ENCODE measurements around the gene BLOC1S2.
A peak's percentile ranks its signal among the peaks of the same experiment; 100 is the strongest.
"Not testable (repeated sequence)": the region's sequence is repeated elsewhere in the genome, so short reads cannot be mapped to it uniquely, and the experiment has no call there.

Gene BLOC1S2

GRCh38 chr10:100286051-100287033 lies at the start of gene BLOC1S2:
TSS of gene BLOC1S2 (minus strand) at chr10:100286680. CDS start at chr10:100286659, 21 bp downstream.
- peak; percentile 59 to 95 (median 89) for DNase-seq
- intact Hi-C loops (cut with DNase I): loop anchor here (5.0 to 10.0 kb wide), 2 partner anchors 56 to 248 kb away; partner anchors contain the start of gene HIF1AN

- no peak for DNase-seq
- intact Hi-C loops (cut with DNase I): no loop called here
Observed at GRCh38 chr10:100334762-100335161, 48.3 kb upstream of the BLOC1S2 start.

DNA sequence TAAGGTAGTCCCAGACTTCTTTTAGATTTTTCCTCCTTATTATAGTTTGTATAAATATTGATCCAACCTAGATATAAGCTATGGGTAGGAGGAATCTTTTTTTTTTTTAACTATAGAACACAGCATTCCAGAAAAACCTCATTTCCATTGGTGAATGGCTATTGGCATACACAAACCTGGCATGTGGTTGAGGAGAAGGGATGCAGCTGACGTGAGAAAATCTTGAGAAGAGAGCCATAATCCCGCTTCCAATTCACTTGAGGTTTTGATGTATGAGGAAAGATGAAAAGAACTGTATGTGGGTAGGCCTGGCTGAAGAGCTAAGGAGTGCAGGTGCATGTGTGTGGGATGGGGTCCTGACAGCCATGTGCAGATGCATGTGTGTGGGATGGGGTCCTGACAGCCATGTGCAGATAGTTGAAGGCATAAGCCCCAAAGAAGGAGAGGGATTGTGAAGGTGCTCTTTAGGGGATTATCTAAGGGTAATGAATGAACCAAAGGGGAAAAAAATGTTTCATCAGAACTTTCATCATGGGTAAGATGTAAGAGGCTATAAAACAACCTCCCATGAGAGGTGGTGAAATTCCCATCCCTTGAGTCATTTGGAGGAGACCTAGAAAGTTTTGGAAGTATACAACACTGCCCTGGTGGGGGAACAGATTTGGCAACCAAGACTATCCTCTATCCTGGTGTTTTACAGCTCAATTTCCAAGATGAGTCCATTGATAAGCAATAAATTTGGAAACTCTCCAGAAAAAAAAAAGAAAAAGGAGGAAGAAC lies 47.4 kb upstream of the BLOC1S2 start:
- no peak for DNase-seq
- intact Hi-C loops (cut with DNase I): no loop called here

DNA sequence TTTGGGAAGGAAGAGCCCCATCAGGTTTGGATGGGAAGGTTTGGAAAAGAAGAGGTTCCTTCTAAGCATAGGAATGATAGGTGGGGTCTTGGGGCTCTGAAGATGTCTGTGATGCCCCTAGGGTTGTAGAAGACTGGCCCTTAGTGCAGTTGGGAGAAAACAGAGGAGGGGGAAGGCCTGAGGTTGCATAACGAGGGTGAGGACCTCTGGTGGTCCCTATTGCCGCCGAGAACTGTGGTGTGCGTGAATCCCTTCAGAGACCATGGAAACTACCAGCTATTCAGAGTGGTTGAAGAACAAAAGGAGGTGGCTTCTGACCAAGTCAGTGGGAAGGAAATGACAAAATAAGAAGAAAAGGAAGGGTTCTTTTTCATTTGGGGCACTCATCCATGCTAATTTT lies 46.6 kb upstream of the BLOC1S2 start:
- no peak for DNase-seq
- intact Hi-C loops (cut with DNase I): no loop called here

GRCh38 chr10:100330079-100330478 lies 43.6 kb upstream of the BLOC1S2 start, which contains the start of gene PKD2L1:
TSS of gene PKD2L1 (minus strand) at chr10:100330228. CDS start at chr10:100330103, 125 bp downstream.
- DNase-seq: no peak
- intact Hi-C loops (cut with DNase I): no loop called here

- DNase-seq: no peak
- intact Hi-C loops (cut with DNase I): no loop called here
Observed at GRCh38 chr10:100328198-100328597, 41.7 kb upstream of the BLOC1S2 start.

GRCh38 chr10:100327718-100328009 lies 41.2 kb upstream of the BLOC1S2 start:
- DNase-seq: peak in 2 of 42 donors; percentile 11 to 22
- intact Hi-C loops (cut with DNase I): no loop called here

- intact Hi-C loops (cut with DNase I): no loop called here
- peak in 5 of 42 donors; percentile 14 to 39 (median 28) for DNase-seq
Observed at GRCh38 chr10:100327007-100327717, 40.7 kb upstream of the BLOC1S2 start.

- intact Hi-C loops (cut with DNase I): no loop called here
- no peak for DNase-seq
Observed at GRCh38 chr10:100325158-100325557, 38.7 kb upstream of the BLOC1S2 start.

GRCh38 chr10:100319707-100320402 lies 33.4 kb upstream of the BLOC1S2 start:
- peak in 13 of 42 donors; percentile 11 to 64 (median 30) for DNase-seq
- intact Hi-C loops (cut with DNase I): no loop called here

GRCh38 chr10:100318207-100318606 lies 31.7 kb upstream of the BLOC1S2 start:
- intact Hi-C loops (cut with DNase I): no loop called here
- no peak for DNase-seq

- intact Hi-C loops (cut with DNase I): no loop called here
- DNase-seq: no peak
Observed at GRCh38 chr10:100315615-100316014, 29.1 kb upstream of the BLOC1S2 start.

GRCh38 chr10:100311298-100311697 lies 24.8 kb upstream of the BLOC1S2 start:
- DNase-seq: no peak
- intact Hi-C loops (cut with DNase I): no loop called here

GRCh38 chr10:100307684-100308083 lies 21.2 kb upstream of the BLOC1S2 start:
- intact Hi-C loops (cut with DNase I): no loop called here
- DNase-seq: no peak

- intact Hi-C loops (cut with DNase I): no loop called here
- no peak for DNase-seq
Observed at GRCh38 chr10:100306861-100307260, 20.4 kb upstream of the BLOC1S2 start.

GRCh38 chr10:100304414-100304813 lies 17.9 kb upstream of the BLOC1S2 start:
- DNase-seq: no peak
- intact Hi-C loops (cut with DNase I): loop anchor here (5.0 kb wide), 1 partner anchor 128 kb away; no protein-coding TSS in a partner anchor

GRCh38 chr10:100303724-100304319 lies 17.3 kb upstream of the BLOC1S2 start:
- DNase-seq: peak in 4 of 42 donors; percentile 12 to 49 (median 30)
- intact Hi-C loops (cut with DNase I): loop anchor here (5.0 kb wide), 1 partner anchor 128 kb away; no protein-coding TSS in a partner anchor

GRCh38 chr10:100301123-100301522 lies 14.6 kb upstream of the BLOC1S2 start:
- intact Hi-C loops (cut with DNase I): loop anchor here (5.0 kb wide), 1 partner anchor 131 kb away; no protein-coding TSS in a partner anchor

More at GRCh38 chr10:100301123-100301522, 14.6 kb upstream of the BLOC1S2 start:
- DNase-seq: not testable (repeated sequence)

All from head of caudate nucleus (tissue), 42 donors.